EL (cell line): ENCODE results near the gene LYPD1.
A peak's percentile ranks its signal among the peaks of the same experiment; 100 is the strongest.
"Not testable (repeated sequence)": the region's sequence is repeated elsewhere in the genome, so short reads cannot be mapped to it uniquely, and the experiment has no call there.

ENCODE experiments used
- DNase-seq: peaks from one replicate; pipeline ENCODE4 v3.0.0-alpha.2; 2016

Gene LYPD1, protein sequence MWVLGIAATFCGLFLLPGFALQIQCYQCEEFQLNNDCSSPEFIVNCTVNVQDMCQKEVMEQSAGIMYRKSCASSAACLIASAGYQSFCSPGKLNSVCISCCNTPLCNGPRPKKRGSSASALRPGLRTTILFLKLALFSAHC

GRCh38 chr2:132669908-132670495, at the start of gene LYPD1:
LYPD1 (minus strand) TSS chr2:132670205; CDS start chr2:132669932, 273 bp downstream.
- DNase-seq, result peak; percentile 59

- no peak for DNase-seq
Observed at GRCh38 chr2:132719480-132719879, 49.5 kb upstream of the LYPD1 start.

GRCh38 chr2:132716954-132717353, 46.9 kb upstream of the LYPD1 start:
- DNase-seq, result no peak

GRCh38 chr2:132715386-132716351, 45.7 kb upstream of the LYPD1 start:
- DNase-seq, result peak; percentile 23

- DNase-seq, result peak; percentile 8
Observed at GRCh38 chr2:132703396-132703795, 33.4 kb upstream of the LYPD1 start.

- DNase-seq, result peak; percentile 65
Observed at GRCh38 chr2:132701810-132702209, 31.8 kb upstream of the LYPD1 start.

GRCh38 chr2:132699802-132700201, 29.8 kb upstream of the LYPD1 start:
- not testable (repeated sequence) for DNase-seq

GRCh38 chr2:132698347-132698746, 28.3 kb upstream of the LYPD1 start:
- DNase-seq, result not testable (repeated sequence)

DNA sequence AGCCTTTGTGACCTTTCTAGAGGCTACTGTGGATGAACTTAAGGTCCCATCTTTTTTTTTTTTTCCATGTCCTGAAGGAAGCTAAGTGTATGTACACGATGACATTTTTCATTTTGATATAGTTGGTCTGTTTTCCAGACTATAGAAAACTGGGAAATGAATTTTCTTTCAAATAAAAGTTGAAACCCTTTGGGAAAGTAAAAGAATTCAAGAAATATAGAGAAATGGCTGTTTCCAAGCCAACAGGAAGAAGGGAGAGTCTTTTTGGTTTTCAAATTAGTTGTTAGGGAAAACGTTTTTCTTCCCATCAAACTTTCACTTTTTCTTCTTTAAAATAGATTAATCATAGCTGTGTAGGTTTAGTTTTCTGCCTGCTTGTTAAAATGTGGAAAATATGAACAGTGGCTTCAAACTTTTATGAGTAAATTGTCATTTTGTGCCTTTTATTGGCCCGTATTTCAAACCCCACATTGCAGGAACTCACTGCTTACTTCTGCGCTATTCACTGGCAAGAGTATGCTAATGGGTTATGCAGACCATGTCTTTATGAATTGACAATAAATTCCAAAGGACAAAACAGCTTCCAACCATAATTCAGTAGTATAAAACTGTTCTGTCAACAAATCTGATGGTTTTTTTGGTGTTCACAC, 27.7 kb upstream of the LYPD1 start:
- no peak for DNase-seq

DNA sequence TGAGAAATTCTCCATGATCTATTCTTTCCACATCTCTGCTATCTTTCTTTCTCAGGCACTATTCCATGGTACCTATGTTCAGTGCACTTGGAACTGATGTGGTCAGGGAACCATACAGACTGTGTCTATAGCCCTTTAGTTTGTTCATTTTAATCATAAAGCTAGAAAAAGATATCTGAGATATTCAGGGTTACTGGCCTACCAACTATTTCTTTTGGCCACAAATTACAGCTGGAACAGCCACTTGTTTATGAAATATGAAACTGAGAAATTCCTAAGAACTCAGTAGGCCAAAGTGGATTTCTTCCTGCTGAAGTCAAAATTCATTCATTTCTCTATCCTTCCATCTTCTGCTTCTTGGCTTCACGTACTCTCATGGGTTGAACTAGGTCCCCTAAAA, 22.8 kb upstream of the LYPD1 start:
- peak; percentile 18 for DNase-seq

- no peak for DNase-seq
Observed at GRCh38 chr2:132691556-132691955, 21.6 kb upstream of the LYPD1 start.

DNA sequence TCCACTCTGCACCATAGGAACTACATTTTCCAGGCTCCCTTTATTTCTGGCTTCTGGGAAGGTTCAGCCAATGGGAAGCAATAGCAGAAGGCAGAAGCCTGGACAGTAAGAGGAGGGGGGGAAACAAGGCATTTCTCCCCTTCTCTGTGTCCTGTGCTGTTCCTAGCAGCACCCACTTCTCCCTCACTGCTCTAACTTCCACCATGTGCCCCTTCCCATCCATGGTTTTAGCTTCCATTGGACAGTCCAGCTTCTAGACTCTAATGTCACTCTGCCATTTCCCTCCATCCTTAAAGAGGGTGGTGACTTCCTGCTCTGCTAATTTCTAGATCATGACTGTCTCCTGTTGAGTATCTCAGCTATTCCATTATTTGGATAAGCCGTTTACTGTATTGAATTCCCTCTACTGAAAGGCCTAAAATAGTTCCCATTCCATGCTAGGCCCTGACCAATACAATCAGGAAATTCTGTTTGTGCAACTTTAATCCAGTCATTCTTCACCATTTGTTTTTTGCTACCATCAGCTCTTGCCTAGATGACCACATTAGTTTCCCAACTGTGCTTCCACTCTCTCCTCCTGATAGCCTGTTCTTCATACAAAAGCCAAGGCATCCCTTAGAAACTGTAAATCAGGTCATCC, 20.8 kb upstream of the LYPD1 start:
- DNase-seq, result peak; percentile 24

DNA sequence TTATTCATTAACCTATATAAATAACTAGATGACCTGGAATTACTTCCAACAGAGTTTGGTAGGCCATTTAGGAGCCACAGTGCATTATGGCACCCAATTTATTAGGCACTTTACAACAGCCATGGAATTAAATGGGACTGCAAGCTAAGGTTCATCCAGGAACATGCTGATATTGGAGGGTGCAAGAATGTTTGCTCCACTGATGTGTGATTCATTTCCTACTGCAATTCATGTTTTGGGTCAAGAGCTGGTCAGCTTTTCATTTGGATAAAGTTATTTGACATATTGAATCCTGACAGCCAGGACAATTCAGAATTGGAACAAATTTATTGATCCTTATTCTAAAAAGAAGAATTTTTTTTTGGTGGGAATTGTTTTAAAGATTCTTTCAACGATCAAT, 11.8 kb upstream of the LYPD1 start:
- DNase-seq, result no peak

GRCh38 chr2:132680544-132680943, 10.5 kb upstream of the LYPD1 start:
- DNase-seq, result no peak

DNA sequence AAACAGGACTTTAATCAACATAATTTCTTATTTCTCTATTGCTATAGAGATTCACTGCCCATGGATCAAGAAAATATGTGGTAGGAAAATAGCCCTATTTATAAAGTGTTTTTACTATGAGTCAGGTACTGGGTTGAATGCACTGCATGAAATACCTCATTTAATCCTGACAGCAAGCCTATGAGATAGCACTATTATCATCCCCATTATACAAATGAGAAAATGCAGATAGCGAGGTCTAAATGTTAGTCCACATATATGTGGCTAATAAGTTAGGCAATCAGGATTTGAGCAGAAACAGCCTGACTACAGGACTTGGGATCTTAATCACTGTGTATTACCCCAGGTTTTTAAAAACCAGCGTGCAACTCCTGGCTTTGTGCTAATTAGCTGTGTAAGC, 8.5 kb upstream of the LYPD1 start:
- peak; percentile 18 for DNase-seq

DNA sequence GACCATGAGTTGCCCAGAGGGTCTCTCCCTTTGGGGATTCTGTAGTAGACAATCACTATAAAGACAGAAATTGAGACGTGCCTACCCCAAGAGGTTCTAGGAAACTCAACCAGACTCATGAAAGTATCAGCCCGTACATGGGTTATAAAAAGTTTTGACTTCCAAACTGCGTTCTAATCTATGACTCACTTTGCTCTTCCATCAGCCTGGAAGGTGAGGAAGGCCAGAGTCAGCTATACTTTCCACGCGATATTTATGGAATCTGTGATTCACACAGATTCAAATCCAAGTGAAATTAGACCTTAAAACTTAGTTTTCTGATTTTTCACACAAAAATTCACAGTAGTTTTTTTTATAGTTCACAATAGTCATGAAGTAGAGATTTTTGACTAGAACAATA, 7.7 kb upstream of the LYPD1 start:
- DNase-seq, result peak; percentile 68

GRCh38 chr2:132676999-132677398, 7.0 kb upstream of the LYPD1 start:
- DNase-seq, result no peak

GRCh38 chr2:132671151-132671835, 1.3 kb upstream of the LYPD1 start:
- peak; percentile 95 for DNase-seq

- DNase-seq, result peak; percentile 63
Observed at GRCh38 chr2:132670496-132671150, 618 bp upstream of the LYPD1 start.

DNA sequence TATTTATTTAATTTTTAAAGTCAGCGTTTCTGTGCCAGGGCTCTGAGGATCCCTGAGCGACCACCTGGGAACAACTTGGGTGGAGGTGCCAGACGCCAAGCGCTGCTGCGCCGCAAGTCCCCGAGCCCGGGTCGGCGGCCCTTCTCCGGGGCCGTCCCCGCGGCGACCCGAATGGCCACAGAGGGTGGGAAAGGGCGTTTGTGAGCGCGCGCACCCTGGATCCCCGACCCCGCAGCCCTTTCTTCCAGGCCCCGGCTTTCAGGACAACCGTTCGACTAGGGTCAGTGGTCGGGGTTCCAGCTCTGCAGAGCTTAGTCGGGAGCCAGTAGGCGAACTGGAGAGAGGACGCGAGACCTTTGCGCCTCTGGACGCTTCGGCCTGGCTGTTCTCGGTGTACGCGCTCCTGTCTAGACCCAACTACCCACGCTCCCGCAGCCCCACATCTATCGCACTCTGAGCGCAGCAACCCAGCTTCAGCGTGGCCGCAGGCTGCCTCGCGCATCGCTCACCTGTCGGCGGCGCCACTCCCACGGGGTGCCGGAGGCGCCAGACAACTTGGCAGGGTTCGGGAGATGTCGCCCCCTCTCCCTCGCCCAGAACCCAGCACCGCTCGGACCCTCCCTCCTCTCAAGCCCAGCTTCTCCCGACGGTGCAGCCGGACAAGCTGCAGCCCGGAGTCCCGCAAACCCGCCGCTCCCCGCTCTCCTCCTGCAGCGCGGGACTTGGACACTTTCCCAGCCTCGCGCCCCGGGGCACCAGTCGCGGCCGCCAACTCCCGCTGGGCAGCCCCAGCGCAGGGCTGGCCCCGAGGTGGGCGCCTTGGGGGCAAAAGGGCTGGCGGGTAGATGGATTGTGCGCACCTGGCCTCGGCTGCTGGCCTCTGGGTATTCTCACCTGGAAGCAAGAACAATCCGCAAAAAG, 758 bp downstream of the LYPD1 start:
- DNase-seq, result peak; percentile 29
